HG03095 (cell line): ENCODE results near the gene SENP7.

ENCODE experiments used
- ATAC-seq: cut with Tn5 transposase; IDR thresholded peaks from one replicate; pipeline ENCODE4 v1.9.1; 2021; ENCODE audit warnings: moderate library complexity; ENCODE audit not compliant: unreplicated experiment

Gene SENP7

GRCh38 chr3:101278727-101279126 is 234.3 kb downstream of the SENP7 start:
- ATAC-seq = no peak
